Fibroblast of skin of abdomen (primary cell): ENCODE measurements around the gene GLI2. TPM values are rescaled to one million over a fixed set of nuclear protein-coding genes. Genes with fewer than 3 reads are reported as not detected.

Source experiments
- DNase-seq: peaks from one replicate; pipeline ENCODE4 v3.0.0-alpha.2; 2013
- polyA plus RNA-seq, 2 experiments: library from polyadenylated mRNA; unstranded; fragments of 120-200 nt; gene quantifications; one replicate each; pipeline ENCODE4 v1.2.1, GENCODE V29; 2013; ENCODE audit not compliant: insufficient read length in 2 of 2

The GLI2 gene
- 23.9 TPM for polyA plus RNA-seq (2013, experiment 1 of 2; ENCODE audit: insufficient read length)
- 25.7 TPM for polyA plus RNA-seq (2013, experiment 2 of 2; ENCODE audit: insufficient read length)

DNA sequence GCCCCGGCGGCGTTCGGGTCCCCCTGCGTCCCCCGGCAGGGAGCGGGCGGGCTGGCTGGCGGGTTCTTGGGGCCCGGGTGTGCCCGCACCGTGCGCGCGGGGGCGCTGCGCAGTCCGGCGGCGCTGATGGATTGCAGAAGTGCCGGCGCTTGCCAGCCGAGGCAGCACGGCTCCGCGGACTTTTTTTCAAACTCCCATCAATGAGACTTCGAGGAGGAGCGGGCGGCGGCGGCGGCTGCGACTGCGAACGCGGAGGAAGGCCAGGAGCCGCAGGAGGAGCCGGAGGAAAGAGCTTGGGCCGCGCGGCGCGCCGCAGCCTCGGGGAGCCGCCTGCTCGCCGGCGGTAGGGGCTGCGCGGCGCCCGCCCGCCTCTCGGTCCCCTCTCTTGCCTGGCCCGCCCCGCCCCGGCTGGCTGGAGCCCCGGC lies at the start of gene GLI2:
GLI2 (plus strand) TSS at position 123 of the 425 bp plus-strand sequence. CDS start 61,453 bp downstream, outside the sequence.
- DNase-seq: peak; percentile 89

DNA sequence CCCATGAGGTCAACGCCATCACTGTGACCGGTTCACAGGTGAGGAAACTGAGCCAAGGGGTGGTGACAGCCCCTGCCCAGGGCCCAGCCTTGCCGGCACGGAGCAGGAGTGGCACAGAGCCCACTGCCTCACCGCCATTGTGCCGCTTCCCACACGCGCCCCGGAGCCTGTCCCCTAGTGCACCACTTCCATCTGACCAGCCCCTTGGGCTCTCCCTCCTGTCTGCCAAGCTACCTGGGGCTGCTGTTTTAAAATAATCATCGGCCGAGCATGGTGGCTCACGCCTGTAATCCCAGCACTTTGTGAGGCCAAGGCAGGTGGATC lies 49.7 kb upstream of the GLI2 start:
- DNase-seq: no peak

DNA sequence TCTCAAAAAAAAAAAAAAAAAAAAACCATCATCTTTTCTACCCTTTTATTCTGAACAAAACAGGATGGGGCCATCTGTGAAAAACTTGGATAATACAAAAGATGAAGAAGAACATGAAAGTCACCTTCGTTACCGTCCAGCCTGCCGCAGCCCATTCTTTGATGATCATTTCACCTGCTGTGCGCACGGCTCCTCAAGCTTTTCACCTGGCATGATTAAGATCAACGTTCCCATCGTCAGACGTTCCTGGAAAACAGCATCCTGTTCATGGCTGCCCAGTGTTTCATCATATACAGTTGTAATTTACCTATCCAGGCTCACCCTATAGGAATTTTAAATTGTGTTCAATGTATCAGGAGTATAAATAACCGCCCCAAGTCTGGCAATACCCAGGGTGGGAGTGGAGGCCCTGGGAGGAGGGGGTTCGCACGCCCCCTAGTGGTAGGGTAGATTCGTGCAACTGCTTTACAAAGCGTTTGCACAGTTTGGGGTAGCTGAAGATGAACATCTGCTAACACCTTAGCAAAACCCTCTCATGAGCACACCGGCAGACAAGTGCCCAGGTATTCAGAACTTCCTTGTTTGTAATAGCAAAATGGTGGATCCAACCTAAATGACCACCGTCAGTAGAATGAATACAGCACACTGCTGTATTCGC lies 49.0 kb upstream of the GLI2 start:
- DNase-seq: no peak

DNA sequence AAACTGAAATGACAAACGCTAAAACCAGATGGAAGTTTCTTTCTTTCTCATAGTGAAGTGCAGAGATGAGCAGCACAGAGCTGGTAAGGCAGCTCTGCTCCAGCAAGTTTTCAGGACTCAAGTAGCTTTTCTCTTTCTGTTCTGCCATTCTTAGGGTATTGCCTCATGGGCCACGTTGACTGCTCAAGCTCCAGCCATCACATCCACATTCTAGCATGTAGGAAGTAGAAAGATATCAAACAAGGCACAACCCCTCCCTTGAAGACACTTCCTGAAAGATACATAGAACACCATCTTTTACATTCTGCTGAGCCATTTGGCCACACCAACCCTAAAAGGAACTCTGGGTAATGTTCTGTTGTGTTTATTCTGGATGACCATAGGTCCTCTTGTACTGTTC lies 48.5 kb upstream of the GLI2 start:
- DNase-seq: no peak

DNA sequence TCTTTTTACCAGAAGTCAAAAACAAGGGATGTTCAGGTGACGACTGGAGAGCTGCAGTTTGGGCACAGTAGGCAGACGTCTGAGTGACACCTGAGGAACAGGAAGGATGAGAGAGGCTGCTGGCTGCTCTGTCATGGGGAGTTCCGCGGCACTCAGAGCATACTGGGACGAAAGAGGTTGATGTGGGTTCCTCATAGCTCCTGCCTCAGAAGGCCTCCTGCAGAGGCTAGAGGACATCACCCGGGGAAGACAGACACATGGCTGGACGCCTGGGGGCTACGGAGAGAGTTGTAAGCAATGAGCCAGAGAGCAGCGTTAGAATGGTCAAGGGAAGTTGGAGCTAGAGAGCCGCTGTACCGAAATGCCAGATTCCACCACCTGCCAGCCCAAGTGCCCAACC lies 45.1 kb upstream of the GLI2 start:
- no peak for DNase-seq

DNA sequence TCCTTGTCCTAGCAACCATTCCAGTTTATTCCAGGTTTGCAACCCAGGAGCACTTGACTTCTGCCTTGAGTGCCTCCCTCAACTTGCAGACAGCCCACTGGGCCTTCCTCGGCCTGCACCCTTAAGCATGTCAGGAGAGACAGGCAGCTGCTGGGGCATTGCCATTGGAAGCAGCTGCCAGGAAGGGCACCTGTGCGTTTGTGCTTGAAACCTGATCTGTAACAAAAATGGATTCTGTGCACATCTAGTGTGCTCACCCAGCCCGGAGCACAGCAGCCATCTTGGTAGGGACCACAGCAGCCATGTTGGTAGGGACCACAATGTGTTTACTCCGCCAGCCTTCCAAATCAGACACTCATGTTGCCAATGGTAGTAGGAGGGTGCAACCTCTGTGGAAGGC lies 44.3 kb upstream of the GLI2 start:
- no peak for DNase-seq

DNA sequence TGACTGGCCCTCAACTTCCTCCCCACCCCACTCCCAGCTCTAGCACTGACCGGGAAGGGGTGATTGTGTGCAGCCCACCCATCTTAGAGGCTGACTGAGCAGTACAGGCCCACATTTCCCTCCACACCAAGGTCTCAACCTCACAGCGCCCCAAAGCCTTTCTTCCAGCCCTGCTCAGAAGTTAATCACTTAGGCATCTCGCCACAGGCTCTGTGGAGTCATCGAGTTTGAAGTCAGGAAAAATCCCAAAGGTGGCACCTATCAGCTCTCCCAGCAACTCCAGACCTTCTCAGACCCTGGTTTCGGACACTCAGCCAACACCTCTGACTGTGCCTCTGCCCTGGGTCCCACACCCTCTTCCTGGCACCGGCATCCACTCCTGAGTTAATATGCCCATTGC lies 43.0 kb upstream of the GLI2 start:
- no peak for DNase-seq

DNA sequence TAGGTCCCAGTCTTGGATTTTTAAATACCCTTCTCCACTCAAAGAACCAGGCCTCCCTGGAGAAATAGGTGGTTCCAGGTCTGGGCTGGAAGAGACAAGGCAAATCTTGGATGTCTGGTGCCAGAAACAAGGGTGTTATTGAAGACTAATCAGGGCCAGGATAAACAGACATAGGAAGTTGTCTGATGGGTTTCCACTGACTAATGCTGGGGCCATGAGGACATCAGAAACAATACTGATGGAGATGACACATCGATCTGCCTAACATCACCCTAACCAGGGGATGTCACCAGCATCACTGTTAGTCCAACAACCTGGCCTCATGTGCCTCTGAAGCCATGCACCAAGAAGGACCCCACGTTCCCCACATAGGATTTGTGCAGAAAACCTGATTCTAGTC lies 42.5 kb upstream of the GLI2 start:
- no peak for DNase-seq

DNA sequence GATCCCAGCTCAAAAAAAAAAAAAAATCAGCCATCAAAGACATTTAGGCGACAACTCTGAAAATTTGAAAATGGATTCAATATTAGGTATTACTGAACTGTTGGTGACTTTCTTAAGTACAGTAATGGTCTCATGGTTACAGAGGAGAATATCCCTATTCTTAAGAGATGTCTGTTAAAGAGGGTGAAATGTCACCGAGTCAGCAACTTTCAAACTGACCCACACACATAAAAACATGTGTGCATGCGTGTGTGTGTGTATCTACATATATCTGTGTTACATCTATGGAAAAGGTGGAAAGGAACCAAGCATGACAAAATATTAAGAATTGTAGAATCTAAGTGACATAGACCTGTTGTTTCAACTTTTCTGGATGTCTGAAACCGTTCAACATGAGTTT lies 41.6 kb upstream of the GLI2 start:
- DNase-seq: no peak

DNA sequence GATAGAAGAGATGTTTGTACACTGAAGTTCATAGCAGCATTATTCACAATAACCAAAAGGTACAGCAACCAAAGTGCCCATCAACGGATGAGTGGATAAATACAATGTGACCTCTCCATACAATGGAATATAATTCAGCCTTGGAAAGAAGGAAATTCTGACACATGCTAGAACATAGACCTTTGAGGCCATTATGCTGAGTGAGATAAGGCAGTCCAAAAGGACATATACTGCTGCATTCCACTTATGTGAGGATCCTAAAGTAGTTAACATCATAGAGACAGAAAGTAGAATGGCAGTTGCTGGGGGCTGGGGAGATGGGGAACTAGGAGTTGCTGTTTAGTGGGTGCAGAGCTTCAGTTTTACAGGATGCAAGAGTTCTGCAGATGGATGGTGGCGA lies 38.2 kb upstream of the GLI2 start:
- no peak for DNase-seq

DNA sequence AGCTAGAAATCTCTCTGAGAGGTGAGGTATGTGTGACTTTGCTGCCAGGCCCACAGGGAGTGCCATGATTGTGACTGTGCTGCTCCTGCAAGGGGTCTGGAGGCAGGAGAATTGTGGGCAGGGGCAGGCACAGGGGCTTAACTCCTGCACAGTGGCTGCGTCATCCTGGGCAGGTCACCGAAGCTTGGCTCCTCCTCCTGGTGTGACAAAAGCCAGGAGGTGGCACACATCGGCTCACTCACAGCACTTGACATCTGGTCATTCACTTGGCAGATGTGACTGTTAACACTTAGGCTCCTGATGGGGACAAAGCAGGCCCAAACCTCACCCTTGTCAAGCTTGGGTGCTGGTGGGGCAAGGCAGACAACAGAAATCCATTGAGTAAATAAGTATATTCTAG lies 36.4 kb upstream of the GLI2 start:
- no peak for DNase-seq

DNA sequence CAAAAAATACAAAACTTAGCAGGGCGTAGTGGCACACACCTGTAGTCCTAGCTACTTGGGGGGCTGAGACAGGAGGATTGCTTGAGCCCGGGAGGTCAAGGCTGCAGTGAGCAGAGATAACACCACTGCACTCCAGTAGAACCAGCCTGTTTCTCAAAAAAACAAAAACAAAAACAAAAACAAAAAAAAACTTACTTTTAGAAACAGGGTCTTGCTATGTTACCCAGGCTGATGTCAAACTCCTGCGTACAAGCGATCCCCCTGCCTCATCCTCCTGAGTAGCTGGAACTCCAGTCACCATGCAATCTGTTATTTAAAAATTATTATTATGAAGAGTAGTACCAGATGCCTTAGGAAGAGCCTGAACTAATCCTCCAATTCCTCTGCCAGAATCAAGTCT lies 35.0 kb upstream of the GLI2 start:
- DNase-seq: no peak

DNA sequence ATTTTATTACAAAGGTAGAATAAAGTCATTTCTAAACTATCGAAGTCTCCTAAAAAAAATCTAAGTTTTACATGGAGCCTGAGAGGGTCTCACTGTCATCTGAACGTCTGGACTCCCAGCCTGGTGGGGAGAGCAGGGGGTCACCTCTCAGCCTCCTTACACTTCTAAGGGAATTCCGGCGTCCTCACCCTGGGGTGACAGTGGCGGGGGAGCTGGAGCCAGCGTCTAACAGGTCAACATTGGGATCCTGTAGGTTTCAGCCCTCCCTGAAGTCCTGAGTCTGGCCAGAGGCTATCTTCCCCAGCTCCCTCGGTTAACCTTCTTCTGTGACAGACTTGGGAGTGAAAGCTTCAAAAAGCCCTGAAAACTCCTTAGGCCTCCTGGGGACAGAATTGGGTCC lies 34.6 kb upstream of the GLI2 start:
- no peak for DNase-seq

DNA sequence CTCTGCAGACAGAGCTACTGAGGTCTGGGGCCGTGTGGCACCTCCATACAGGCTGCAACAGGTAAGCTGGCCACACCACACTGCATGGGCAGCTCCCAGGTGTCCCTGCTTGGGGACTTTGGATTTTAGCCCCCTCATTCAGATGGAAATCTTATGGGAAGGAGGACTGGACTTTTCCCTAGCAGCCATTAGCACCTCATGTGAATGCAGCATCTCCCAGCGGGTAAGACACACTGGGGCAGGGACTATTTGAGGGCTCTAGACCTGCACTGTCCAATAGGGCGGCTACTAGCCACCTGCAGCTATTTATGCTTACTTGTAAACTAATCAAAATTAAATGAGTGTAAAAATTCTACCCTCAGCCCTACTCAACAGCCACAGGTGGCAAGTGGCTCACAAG lies 34.2 kb upstream of the GLI2 start:
- DNase-seq: no peak

DNA sequence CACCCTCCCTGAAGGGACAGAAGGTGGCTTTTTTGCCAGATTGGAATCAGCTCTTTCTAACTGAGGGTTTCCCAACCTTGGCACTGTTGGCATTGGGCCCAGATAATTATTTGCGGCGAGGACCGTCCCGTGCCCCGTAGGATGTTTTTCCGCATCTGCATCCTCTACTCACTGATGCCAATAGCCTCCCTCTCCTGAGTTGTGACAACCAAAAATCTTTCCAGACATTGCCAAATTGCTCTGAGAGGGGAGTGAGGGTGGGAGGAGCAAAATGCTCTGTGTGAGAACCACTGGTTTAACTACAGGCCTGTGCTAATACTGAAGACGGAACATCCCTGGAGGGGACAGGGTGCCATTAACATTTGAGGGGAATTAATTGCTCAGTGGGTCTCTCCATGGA lies 33.6 kb upstream of the GLI2 start:
- no peak for DNase-seq

DNA sequence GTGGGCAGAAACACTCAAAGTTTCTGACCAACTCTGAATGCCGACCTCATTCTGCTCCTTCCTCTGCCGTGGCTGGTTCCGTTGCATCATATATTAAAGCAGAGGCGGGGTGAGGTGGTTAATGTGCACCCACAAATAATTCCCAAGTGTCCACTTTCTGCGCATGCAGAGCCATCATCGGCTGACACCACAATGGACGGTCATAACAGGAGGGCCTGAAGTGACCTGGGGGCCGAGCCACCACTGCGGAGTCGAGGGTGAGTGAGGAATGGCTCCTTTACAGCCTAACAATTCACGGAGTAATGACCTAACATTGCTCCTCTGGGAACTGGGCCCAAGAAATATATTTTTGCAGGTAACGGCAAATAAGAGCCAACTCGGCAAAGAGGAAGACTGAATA lies 32.9 kb upstream of the GLI2 start:
- DNase-seq: no peak

DNA sequence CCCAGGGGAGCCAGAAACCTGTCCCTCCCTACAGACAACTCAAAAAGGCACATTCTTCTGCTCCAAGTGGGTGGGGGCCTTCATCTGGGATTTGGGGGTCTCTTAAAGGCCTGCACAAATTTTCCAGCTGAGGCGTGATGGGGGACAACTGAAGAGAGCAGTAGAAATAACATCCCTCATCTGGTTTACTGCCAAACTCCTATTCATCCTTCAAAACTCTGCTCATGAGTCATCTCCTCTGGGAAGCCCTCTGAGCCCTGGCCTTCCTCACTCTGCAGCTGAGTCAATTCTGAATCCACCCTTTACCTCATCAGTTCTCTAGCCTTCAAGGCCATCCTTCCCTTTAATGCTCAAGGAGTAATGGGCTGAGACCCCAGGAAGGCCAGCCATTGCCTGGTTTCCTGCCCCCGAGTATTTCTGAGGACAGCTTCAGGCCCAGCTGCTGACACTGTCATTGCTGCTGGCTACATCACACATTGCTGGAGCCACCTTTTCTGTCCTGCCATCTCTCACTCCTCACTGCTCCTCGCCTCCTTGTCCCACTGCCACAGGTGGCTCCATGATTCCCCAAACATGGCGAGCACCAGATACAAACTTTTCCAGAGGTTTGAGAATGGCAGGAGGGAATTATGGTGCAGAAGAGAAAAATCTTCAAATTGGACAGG lies 32.2 kb upstream of the GLI2 start:
- peak; percentile 79 for DNase-seq

DNA sequence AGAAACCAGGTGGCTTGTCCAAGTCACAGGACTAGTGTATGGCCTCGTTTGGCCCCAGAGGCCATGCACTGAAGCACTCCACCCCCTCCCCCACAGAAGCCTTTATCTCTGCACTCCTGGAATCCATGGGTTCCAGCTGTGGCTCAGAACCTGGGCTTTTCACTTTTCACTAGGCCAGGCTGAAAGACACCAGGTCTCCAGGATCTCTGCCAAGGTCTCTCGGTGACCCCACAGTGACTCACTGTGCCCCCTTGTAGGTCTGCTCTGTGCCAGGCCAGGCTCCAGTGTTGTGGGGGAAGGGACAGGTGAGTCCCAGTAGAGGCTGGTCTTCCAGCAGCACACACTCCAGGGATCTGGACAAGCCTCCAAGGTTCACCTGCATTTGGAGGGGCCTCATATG lies 31.0 kb upstream of the GLI2 start:
- no peak for DNase-seq

DNA sequence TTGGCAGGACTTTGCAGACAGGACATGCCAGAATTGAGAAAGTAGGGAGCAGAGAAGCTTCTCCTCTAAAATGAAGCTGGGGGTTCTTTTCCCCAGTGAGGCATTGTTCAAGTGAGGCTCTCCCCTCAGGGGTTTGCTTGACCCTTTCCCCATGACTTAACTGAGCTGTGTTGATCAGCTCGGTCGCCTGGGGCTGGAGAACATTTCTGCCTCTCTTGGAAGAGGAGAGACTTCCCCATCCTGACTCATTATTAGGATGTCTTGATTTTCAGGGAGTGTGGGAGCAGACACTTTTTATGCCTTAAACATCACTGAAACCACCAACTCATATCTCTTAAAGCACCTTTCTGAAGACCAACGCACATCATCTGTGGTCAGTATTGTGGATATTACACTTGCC lies 27.9 kb upstream of the GLI2 start:
- DNase-seq: no peak

DNA sequence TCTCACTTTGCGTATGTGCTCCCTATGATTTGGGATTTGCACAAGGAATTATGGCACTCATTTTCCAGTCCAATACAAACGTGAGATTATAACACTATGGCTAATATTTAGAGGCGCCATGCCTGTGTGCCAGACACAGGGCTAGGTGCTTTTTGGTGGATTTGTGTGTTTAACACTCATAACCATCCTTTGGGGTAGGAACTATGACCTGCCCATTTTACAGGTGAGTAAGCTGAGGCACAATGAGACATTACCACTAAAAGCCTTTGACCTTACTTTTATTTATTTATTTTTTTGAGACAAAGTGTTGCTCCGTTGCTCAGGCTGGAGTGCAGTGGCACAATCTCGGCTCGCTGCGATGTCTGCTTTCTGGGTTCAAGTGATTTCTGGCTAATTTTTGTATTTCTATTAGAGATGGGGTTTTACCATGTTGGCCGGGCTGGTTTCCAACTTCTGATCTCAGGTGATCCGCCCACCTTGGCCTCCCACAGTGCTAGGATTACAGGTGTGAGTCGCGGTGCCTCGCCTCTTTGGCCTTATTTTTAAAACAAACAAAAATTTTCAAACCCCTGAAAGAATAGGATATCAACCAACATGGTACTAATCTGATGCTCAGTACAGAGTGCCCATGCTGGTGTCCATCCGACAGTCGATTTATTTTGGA lies 26.6 kb upstream of the GLI2 start:
- no peak for DNase-seq

DNA sequence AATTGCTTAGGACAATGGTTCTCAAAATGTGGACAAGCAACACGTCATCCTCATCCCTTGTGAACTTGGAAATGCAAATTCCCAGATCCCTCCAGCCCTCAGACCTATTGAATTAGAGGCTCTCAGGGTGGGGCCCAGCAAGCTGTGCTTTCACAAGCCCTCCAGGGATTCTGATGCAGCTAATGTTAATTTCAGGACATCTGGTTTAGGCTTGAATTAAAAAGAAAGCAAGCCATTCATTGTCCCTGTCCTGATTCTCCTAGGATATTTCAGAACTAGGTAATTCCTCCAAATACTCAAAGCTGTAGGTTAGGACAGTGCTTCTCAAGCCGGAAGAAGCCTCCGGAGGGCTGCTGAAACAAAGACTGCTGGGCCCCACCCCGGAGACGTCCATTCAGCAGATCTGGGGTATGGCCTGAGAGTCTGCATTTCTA lies 26.0 kb upstream of the GLI2 start:
- no peak for DNase-seq

DNA sequence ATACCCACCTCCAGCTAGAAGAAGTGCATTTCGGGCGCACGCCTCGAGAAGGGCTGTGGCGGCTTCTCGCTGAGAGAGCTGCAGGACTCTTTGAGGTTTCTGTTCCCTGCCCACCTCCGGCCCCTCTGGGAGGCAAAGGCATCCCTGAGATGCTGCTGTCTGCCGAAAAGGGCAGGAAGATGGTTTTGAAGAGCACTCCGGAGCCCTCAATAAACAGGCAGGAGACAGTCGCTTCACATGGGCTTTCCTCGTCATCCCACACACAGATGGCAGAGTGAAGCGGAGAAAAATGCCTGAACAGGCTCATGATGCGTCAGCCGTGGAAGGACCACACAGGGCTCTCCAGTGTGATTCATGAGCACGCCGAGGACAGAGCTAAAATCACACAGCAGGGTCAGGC lies 25.4 kb upstream of the GLI2 start:
- peak; percentile 86 for DNase-seq

DNA sequence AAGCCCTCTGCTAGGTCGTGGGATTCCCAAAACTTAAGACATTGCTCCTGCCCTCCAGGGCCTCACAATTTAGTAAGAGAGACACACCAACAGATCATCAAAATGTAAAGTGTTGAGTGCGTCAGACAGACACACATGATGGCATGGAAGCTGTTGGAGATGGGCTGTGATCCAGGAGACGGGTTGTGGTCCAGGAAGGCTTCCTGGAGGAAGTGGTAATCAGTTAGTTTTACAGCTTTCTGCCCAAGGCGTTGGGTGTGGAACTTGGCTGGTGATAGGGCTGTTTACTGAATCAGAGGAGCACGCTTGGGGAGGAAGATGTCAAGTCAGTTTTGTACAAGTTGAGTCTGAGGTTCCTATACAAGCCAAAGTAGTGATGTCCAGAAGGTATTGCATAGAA lies 24.0 kb upstream of the GLI2 start:
- no peak for DNase-seq

DNA sequence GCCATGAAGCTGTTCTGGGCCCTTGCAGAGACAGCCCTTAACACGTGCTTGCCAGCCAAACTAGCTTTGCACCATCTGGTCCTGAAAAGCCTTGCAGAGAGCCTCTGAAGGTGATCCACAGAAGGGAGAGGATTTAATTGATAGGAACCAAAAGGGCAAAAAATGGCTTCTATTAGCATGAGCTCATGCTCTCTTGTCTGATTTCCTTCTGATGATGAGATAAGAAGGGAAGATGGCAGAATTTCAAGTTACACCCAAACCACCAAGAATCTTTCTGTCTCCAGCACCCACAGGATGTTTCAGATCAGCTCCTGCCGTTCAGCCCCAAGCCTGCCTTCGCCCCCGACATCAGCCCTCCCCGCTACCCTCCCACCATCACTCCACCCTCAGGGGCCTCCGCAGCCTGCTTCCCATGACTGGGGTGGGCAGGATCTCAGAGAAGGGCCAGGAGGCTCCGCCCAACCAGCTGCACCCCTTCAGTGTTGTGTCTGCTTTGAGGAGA lies 23.4 kb upstream of the GLI2 start:
- DNase-seq: peak; percentile 70
